Pericardium fibroblast (primary cell): ENCODE results near the gene DHCR7. TPM values are rescaled to one million over a fixed set of nuclear protein-coding genes. Genes with fewer than 3 reads are reported as not detected.

ENCODE experiments used
- total RNA-seq: library from RNA; depleted of rRNA; stranded (reverse); fragments of >200 nt; gene quantifications from 2 replicates; pipeline ENCODE4 v1.2.3, GENCODE V29; 2015

DHCR7 gene, protein sequence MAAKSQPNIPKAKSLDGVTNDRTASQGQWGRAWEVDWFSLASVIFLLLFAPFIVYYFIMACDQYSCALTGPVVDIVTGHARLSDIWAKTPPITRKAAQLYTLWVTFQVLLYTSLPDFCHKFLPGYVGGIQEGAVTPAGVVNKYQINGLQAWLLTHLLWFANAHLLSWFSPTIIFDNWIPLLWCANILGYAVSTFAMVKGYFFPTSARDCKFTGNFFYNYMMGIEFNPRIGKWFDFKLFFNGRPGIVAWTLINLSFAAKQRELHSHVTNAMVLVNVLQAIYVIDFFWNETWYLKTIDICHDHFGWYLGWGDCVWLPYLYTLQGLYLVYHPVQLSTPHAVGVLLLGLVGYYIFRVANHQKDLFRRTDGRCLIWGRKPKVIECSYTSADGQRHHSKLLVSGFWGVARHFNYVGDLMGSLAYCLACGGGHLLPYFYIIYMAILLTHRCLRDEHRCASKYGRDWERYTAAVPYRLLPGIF
- total RNA-seq = 55.2 and 95.8 TPM in 2 replicates

DNA sequence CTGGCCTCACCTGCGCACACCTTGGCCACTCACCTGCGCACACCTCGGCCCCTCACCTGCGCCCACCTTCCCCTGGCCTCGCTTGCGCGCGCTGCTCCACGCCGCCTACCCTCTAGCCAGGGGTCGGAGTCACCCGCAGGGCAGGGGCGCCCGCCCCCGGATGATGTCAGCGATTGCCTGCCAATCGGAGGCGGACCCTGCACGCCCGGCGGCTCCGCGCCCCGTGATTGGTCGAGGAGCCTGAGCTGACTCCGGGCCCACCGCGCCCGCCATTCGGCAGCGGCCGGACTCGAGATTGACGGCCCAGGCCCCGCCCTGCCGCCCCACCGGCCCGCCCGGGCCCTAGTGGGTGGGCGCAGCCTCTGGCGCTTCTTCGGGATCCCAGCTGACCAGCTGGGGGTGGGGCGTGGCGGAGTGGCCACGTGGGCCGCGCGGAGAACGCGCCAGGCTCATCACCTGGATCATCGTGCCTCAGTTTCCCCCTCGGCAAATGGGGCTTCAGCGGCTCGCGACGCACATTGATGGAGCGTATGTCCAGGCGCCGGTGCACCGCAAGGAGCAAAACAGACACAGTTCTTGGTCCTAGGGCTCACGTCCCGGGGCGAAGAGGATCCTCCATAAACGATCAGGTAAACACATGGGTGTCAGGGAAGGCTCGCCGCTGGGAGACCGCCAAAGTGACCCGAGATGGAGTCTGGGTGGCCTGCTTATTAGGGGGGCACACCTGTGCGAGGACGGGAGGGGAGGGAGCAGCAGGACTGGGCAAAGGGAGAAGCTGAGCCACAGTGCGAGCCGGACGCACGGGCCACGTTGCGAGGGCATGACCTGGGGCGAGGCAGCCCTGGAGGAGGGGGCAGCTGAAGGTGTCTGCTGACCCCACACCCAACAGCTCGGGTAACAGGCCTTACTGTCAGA lies at the start of gene DHCR7:
DHCR7 (minus strand) TSS at position 137 of the 915 bp plus-strand sequence. CDS start 3,441 bp downstream, outside the sequence.

DNA sequence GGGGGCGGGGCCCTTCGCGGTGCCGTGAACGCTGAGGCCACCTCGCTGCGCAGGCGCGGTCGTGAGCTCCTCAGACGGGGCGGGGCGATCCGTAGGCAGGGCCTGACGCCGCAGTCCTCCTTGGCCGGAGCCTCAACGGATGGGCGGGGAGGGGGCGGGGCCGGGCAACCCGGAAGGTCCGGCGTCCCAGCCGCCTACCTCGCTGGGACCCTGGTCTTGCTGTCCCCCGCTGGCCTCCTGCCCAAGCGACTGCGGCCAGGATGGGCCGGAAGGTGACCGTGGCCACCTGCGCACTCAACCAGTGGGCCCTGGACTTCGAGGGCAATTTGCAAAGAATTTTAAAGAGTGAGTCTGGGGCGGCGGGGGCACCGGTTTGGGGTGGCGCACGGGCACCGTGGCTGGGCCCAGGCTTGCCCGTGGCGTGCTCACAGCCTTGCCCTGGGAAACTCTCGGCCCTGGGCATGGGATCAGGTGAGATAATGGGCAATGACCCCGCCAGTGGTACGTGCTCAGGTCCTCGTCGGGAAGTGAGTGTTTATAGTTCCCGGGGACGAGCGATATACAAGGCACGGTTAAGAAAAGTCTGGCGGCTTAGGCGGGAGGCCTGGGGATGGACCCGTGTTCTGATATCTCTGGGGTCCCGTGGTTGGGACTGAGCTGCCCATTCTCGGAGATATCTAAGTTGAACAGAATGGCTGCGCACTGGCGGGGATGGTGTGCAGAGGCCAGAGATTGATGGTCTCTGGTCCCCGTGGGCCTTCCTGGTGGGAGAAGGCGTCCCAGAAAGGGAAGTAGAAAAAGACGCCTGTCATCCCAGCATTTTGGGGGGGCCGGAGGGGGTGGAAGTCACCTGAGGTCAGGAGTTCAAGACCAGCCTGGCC lies 5.1 kb upstream of the DHCR7 start, which contains the start of gene NADSYN1:
NADSYN1 (plus strand) TSS at position 167 of the 881 bp plus-strand sequence; CDS start at position 261, 94 bp downstream.

Other genes with a start within 250 kb of the DHCR7 start
- gene SHANK2, start 195.8 kb downstream of the DHCR7 start, total RNA-seq = 2.2 TPM in 1 of 2 replicates, not detected in the other
- gene NADSYN1, start 4.8 kb upstream of the DHCR7 start, total RNA-seq = 48.7 and 49.6 TPM in 2 replicates
- gene KRTAP5-7, start 78.9 kb upstream of the DHCR7 start, total RNA-seq = not detected in 2 replicates
- gene KRTAP5-8, start 89.6 kb upstream of the DHCR7 start, total RNA-seq = not detected in 2 replicates
- not detected in 2 replicates for gene KRTAP5-9, start 100.0 kb upstream of the DHCR7 start, total RNA-seq
- gene KRTAP5-10, start 117.2 kb upstream of the DHCR7 start, total RNA-seq = not detected in 2 replicates
- gene KRTAP5-11, start 134.5 kb upstream of the DHCR7 start, total RNA-seq = not detected in 2 replicates